H1 (cell line): Measurements from ENCODE around the gene LRRK1. TPM values are rescaled to one million over a fixed set of nuclear protein-coding genes. Genes with fewer than 3 reads are reported as not detected.

Source experiments
- CTCF ChIA-PET: fragments of 300-600 bp; sonication (Branson Sonifier 250); formaldehyde crosslinking; loops from one replicate; lab custom pipeline; 2021; ENCODE audit not compliant: partially characterized antibody; lab: Charles Lee
- POLR2A ChIA-PET: fragments of 300-600 bp; sonication (Branson Sonifier 250); formaldehyde crosslinking; loops from one replicate; lab custom pipeline; 2021; ENCODE audit warnings: inconsistent platforms; ENCODE audit not compliant: partially characterized antibody; lab: Charles Lee
- DNase-seq, 2 experiments: peaks; one replicate each; pipeline versions ENCODE4 v3.0.0 to v3.0.0-alpha.2; 2010 to 2022; ENCODE audit warnings: low spot score in 2 of 2, low read depth in 1 of 2, mixed read lengths in 1 of 2
- FAIRE-seq: peaks from 2 replicates; lab custom pipeline; 2011; peaks lifted over from hg19 to GRCh38; lab: Jason Lieb, UNC
- H2AFZ ChIP-seq: 2 replicates; pipeline ENCODE4 v1.8.1; 2012; ENCODE audit warnings: low read length, inconsistent platforms
- H2AK5ac ChIP-seq: 2 replicates; pipeline ENCODE4 v1.6.1; 2013; ENCODE audit warnings: low read depth, low read length
- H2BK120ac ChIP-seq: replicated peaks from 2 replicates; pipeline ENCODE3; 2013; ENCODE audit warnings: low read depth, low read length, inconsistent platforms
- H2BK12ac ChIP-seq: 2 replicates; pipeline ENCODE4 v1.6.1; 2013; ENCODE audit warnings: low read depth, low read length
- H2BK15ac ChIP-seq: 2 replicates; pipeline ENCODE4 v1.6.1; 2013; ENCODE audit warnings: low read length
- H2BK20ac ChIP-seq: 2 replicates; pipeline ENCODE4 v1.6.1; 2013; ENCODE audit warnings: low read length
- H2BK5ac ChIP-seq: 2 replicates; pipeline ENCODE4 v1.6.1; 2013; ENCODE audit warnings: low read depth, low read length
- H3K14ac ChIP-seq: 2 replicates; pipeline ENCODE4 v1.6.1; 2013; ENCODE audit warnings: inconsistent platforms; ENCODE audit not compliant: insufficient read length
- H3K18ac ChIP-seq: 2 replicates; pipeline ENCODE4 v1.6.1; 2013; ENCODE audit warnings: low read length; ENCODE audit errors: extremely low read depth
- H3K23ac ChIP-seq: 2 replicates; pipeline ENCODE4 v1.6.1; 2013; ENCODE audit warnings: inconsistent platforms; ENCODE audit not compliant: insufficient read length
- H3K23me2 ChIP-seq: 2 replicates; pipeline ENCODE4 v1.6.1; 2013; ENCODE audit warnings: low read depth, low read length
- H3K27ac ChIP-seq: 2 replicates; pipeline ENCODE4 v1.6.1; 2011; ENCODE audit warnings: low read depth, low read length, inconsistent platforms
- H3K27me3 ChIP-seq, 4 experiments: replicated peaks in 1 of 4; 1 replicate in 1 of 4; 2 replicates in 3 of 4; pipeline versions ENCODE4 v1.6.1 to v1.8.1; 2011 to 2013; ENCODE audit warnings: low read length in 3 of 4, mild to moderate bottlenecking in 3 of 4, inconsistent platforms in 2 of 4, mixed read lengths in 2 of 4, moderate library complexity in 1 of 4; ENCODE audit not compliant: control insufficient read depth in 3 of 4, insufficient read depth in 3 of 4; ENCODE audit errors: extremely low read depth in 1 of 4
- H3K36me3 ChIP-seq, 4 experiments: 2 replicates each; pipeline versions ENCODE4 v1.6.1 to v1.8.1; 2011 to 2013; ENCODE audit warnings: mild to moderate bottlenecking in 4 of 4, low read length in 3 of 4, moderate library complexity in 2 of 4, control low read depth in 1 of 4, inconsistent platforms in 1 of 4; ENCODE audit not compliant: insufficient read depth in 4 of 4, control insufficient read depth in 2 of 4
- H3K4ac ChIP-seq: replicated peaks from 2 replicates; pipeline ENCODE3; 2013; ENCODE audit warnings: low read length, low read depth, mixed read lengths, inconsistent platforms; ENCODE audit not compliant: insufficient read length
- H3K4me1 ChIP-seq, 4 experiments: replicated peaks in 1 of 4; 1 replicate in 1 of 4; 2 replicates in 3 of 4; pipeline versions ENCODE4 v1.6.1 to v1.8.1; 2011 to 2013; ENCODE audit warnings: low read length in 3 of 4, inconsistent platforms in 2 of 4, mixed read lengths in 1 of 4; ENCODE audit not compliant: insufficient read depth in 4 of 4, control insufficient read depth in 3 of 4
- H3K4me2 ChIP-seq, 2 experiments: 2 replicates each; pipeline versions ENCODE4 v1.6.1 to v1.8.1; 2011 to 2013; ENCODE audit warnings: low read depth in 2 of 2, low read length in 2 of 2, control low read depth in 1 of 2, inconsistent platforms in 1 of 2, mild to moderate bottlenecking in 1 of 2; ENCODE audit not compliant: insufficient read depth in 1 of 2
- H3K4me3 ChIP-seq, 4 experiments: fragments of 200-600, 300-600 bp in 1 of 4; sonication (generic), shearing (Covaris generic), sonication (Bioruptor Twin) in 1 of 4; 2 replicates each; pipeline versions ENCODE4 v1.5.1 to v1.8.1; 2011 to 2016; ENCODE audit warnings: low read length in 4 of 4, low read depth in 3 of 4, control low read depth in 2 of 4, inconsistent platforms in 2 of 4, mild to moderate bottlenecking in 2 of 4, mixed read lengths in 1 of 4, moderate library complexity in 1 of 4; ENCODE audit not compliant: insufficient read depth in 2 of 4; ENCODE audit errors: extremely low read depth in 1 of 4
- H3K56ac ChIP-seq: replicated peaks from 2 replicates; pipeline ENCODE3; 2013; ENCODE audit warnings: low read depth, mild to moderate bottlenecking, mixed read lengths, low read length, inconsistent platforms; ENCODE audit not compliant: insufficient read length
- H3K79me1 ChIP-seq: 2 replicates; pipeline ENCODE4 v1.6.1; 2013; ENCODE audit warnings: low read depth, low read length, control low read depth
- H3K79me2 ChIP-seq, 2 experiments: 2 replicates each; pipeline versions ENCODE4 v1.6.1 to v1.8.1; 2012 to 2013; ENCODE audit warnings: low read length in 2 of 2, mild to moderate bottlenecking in 2 of 2, inconsistent platforms in 1 of 2; ENCODE audit not compliant: insufficient read depth in 2 of 2, control insufficient read depth in 1 of 2
- H3K9ac ChIP-seq, 4 experiments: replicated peaks in 1 of 4; 1 replicate in 1 of 4; 2 replicates in 3 of 4; pipeline versions ENCODE4 v1.6.1 to v1.8.1; 2011 to 2013; ENCODE audit warnings: low read depth in 3 of 4, low read length in 3 of 4, control low read depth in 2 of 4, mild to moderate bottlenecking in 2 of 4, moderate library complexity in 2 of 4, inconsistent platforms in 1 of 4; ENCODE audit errors: extremely low read depth in 1 of 4
- H3K9me3 ChIP-seq, 2 experiments: 2 replicates each; pipeline versions ENCODE4 v1.6.1 to v1.8.1; 2012 to 2013; ENCODE audit warnings: mild to moderate bottlenecking in 2 of 2, moderate library complexity in 2 of 2, control low read depth in 1 of 2, inconsistent platforms in 1 of 2, low read depth in 1 of 2, low read length in 1 of 2, mixed read lengths in 1 of 2; ENCODE audit not compliant: insufficient read depth in 2 of 2
- H4K20me1 ChIP-seq, 2 experiments: replicated peaks in 1 of 2; 2 replicates each; pipeline versions ENCODE3 to v1.8.1; 2011 to 2013; ENCODE audit warnings: inconsistent platforms in 2 of 2, low read length in 2 of 2, mild to moderate bottlenecking in 1 of 2; ENCODE audit not compliant: insufficient read depth in 2 of 2, control insufficient read depth in 1 of 2
- H4K5ac ChIP-seq: 2 replicates; pipeline ENCODE4 v1.6.1; 2013; ENCODE audit warnings: low read length, low read depth, mixed read lengths, inconsistent platforms; ENCODE audit not compliant: insufficient read length
- H4K8ac ChIP-seq: 2 replicates; pipeline ENCODE4 v1.8.0; 2013; ENCODE audit warnings: mild to moderate bottlenecking, moderate library complexity, low read length, inconsistent platforms; ENCODE audit not compliant: insufficient read depth; ENCODE audit errors: extremely low read depth
- H4K91ac ChIP-seq: replicated peaks from 2 replicates; pipeline ENCODE3; 2013; ENCODE audit warnings: low read length, mixed read lengths, inconsistent platforms; ENCODE audit not compliant: insufficient read length
- BCL11A ChIP-seq, 2 experiments: IDR thresholded peaks; one replicate each; pipeline ENCODE4 v1.6.1; 2011; ENCODE audit warnings: low read depth in 2 of 2, low read length in 2 of 2, mild to moderate bottlenecking in 2 of 2
- BRCA1 ChIP-seq: IDR thresholded peaks from 2 replicates; pipeline ENCODE4 v1.6.1; 2012; ENCODE audit warnings: low read depth, low read length, improper control_type of control experiment
- CEBPB ChIP-seq: IDR thresholded peaks from 2 replicates; pipeline ENCODE4 v1.6.1; 2012; ENCODE audit warnings: low read depth, low read length
- EGR1 ChIP-seq: IDR thresholded peaks from 2 replicates; pipeline ENCODE4 v1.6.1; 2011; ENCODE audit warnings: low read depth, low read length, borderline replicate concordance
- FOSL1 ChIP-seq: IDR thresholded peaks from 2 replicates; pipeline ENCODE4 v1.6.1; 2011; ENCODE audit warnings: mild to moderate bottlenecking, low read depth, low read length, moderate library complexity; ENCODE audit not compliant: insufficient read depth
- GABPA ChIP-seq: IDR thresholded peaks from 2 replicates; pipeline ENCODE4 v1.6.1; 2011; ENCODE audit warnings: mild to moderate bottlenecking, low read length, moderate library complexity, borderline replicate concordance; ENCODE audit not compliant: insufficient read depth
- KDM5A ChIP-seq: fragments of 200-600 bp; IDR thresholded peaks from 2 replicates; pipeline ENCODE4 v1.7.1; 2012; ENCODE audit warnings: mild to moderate bottlenecking, low read length, inconsistent platforms, mixed read lengths
- MAFK ChIP-seq: IDR thresholded peaks from 2 replicates; pipeline ENCODE4 v1.6.1; 2012; ENCODE audit warnings: low read depth, mild to moderate bottlenecking, improper control_type of control experiment, low read length
- POU5F1 ChIP-seq: IDR thresholded peaks from 2 replicates; pipeline ENCODE4 v1.6.1; 2011; ENCODE audit warnings: low read depth, mild to moderate bottlenecking, low read length, moderate library complexity
- RBBP5 ChIP-seq: IDR thresholded peaks from 2 replicates; pipeline ENCODE4 v1.7.1; 2012; ENCODE audit warnings: low read depth, mild to moderate bottlenecking, inconsistent platforms, low read length, moderate library complexity, borderline replicate concordance
- RFX5 ChIP-seq: IDR thresholded peaks from 2 replicates; pipeline ENCODE4 v1.6.1; 2011; ENCODE audit warnings: low read depth, low read length, improper control_type of control experiment, borderline replicate concordance
- RNF2 ChIP-seq: fragments of 200-900, 300-1000 bp; sonication (generic); IDR thresholded peaks from 2 replicates; pipeline ENCODE4 v1.7.1; 2016; ENCODE audit warnings: borderline replicate concordance, low read depth, mild to moderate bottlenecking, antibody characterized with exemption, low read length; ENCODE audit not compliant: poor library complexity, severe bottlenecking; ENCODE audit errors: missing control alignments
- USF2 ChIP-seq: IDR thresholded peaks from 2 replicates; pipeline ENCODE4 v1.6.1; 2011; ENCODE audit warnings: low read length, improper control_type of control experiment
- WGBS, 2 experiments: shearing (Covaris generic) in 1 of 2; methylation state at CpG; one replicate each; pipeline versions ENCODE4 v1.1.6 to v1.1.7; 2013 to 2015; ENCODE audit warnings: low lambda C conversion rate in 2 of 2, mixed read lengths in 2 of 2, inconsistent platforms in 1 of 2, low coverage in 1 of 2, missing lambda C conversion rate in 1 of 2; ENCODE audit not compliant: insufficient replicate concordance in 2 of 2, insufficient coverage in 1 of 2, insufficient read length in 1 of 2; ENCODE audit errors: extremely low coverage in 1 of 2, missing lambda C conversion rate in 1 of 2; 5-methylcytosine and 5-hydroxymethylcytosine counted together
- polyA plus RNA-seq, 7 experiments: library from polyadenylated mRNA; depleted of rRNA in 3 of 7; stranded (reverse) in 5 of 7; unstranded in 2 of 7; fragments of >200 nt in 5 of 7; fragments of 200-250 nt in 2 of 7; gene quantifications; 1 replicate in 5 of 7; 2 replicates in 1 of 7; 4 replicates in 1 of 7; pipeline versions ENCODE4 v1.2.1 to v1.2.3, GENCODE V29; 2011 to 2013; ENCODE audit warnings: missing spikeins in 2 of 7, mixed read lengths in 2 of 7
- total RNA-seq: library from RNA; stranded (reverse); fragmentation: NEBNext Ultra II Directional; extraction: Animal tissue kit (Norgen Biotek cat#: 25700); gene quantifications from 2 replicates; pipeline ENCODE4 v1.2.1, GENCODE V29; 2021

LRRK1 gene
- total and polyA plus RNA-seq, 2 of the 8 experiments (the other 6 are each of a cell fraction or from before 2014, with no cell fraction given) = 1.2 to 3.6 TPM

GRCh38 chr15:100987143-100987542 is 68.0 kb downstream of the LRRK1 start:
- Histone ChIP-seq H3K4ac (no peak overlapping the region), H4K5ac (no peak overlapping the region), H2BK120ac (no peak overlapping the region), H3K27me3 (no peaks in the 10 kb centered on the region; a peak in 1 of 7 replicates), H3K79me2 (no peaks in the 10 kb centered on the region), H4K8ac (no peak overlapping the region), H3K36me3 (no peaks in the 10 kb centered on the region), H4K91ac (no peak overlapping the region), H3K18ac (no peak overlapping the region), H3K9me3 (no peaks in the 10 kb centered on the region; a peak in 1 of 4 replicates), H2AFZ (no peak overlapping the region), H4K20me1 (no peaks in the 10 kb centered on the region), H3K4me1 (peaks cover 0 to 2% (median 0%) of the 10 kb centered on the region in 4 experiments; a peak in 1 of 7 replicates), H2BK20ac (no peak overlapping the region), H3K4me2 (no peak overlapping the region), H3K14ac (no peak overlapping the region), H3K9ac (no peak overlapping the region), H2AK5ac (no peak overlapping the region), H2BK15ac (no peak overlapping the region), H3K23me2 (no peaks in the 10 kb centered on the region), H2BK12ac (no peak overlapping the region), H3K27ac (no peak overlapping the region), H2BK5ac (no peak overlapping the region), H3K4me3 (no peak overlapping the region), H3K23ac (no peak overlapping the region), H3K79me1 (no peaks in the 10 kb centered on the region), H3K56ac (no peak overlapping the region)
- FAIRE-seq (no peak), DNase-seq (no peak)
- WGBS, 2 experiments = 91% methylated on average over 4 of the region's 4 CpGs; no CpG with 5 or more reads in 1 of the 2 experiments
- POLR2A ChIA-PET = no interaction called here
- CTCF ChIA-PET = interaction anchor here (2.1 to 6.6 kb wide), 3 partner anchors 20 to 71 kb away, joined by 5 to 53 read pairs (median 43); partner anchors contain the start of gene LRRK1
- TF ChIP-seq USF2 = no peak
- TF ChIP-seq KDM5A = no peak
- no peak for TF ChIP-seq EGR1
- TF ChIP-seq POU5F1 = no peak
- no peak for TF ChIP-seq BRCA1
- no peak for TF ChIP-seq FOSL1
- TF ChIP-seq BCL11A (IDR thresholded peaks at IDR 0.05; ENCODE audit: low read depth in 2 of 2, low read length in 2 of 2) = no peak
- TF ChIP-seq GABPA = no peak
- no peak for TF ChIP-seq RFX5
- TF ChIP-seq RNF2 = no peak
- TF ChIP-seq MAFK = no peak
- TF ChIP-seq RBBP5 = no peak
- no peak for TF ChIP-seq CEBPB
